Measurements from ENCODE around the gene CPN1. TPM values are rescaled to one million over a fixed set of nuclear protein-coding genes. Genes with fewer than 3 reads are reported as not detected.
"Not testable (repeated sequence)": the region's sequence is repeated elsewhere in the genome, so short reads cannot be mapped to it uniquely, and the experiment has no call there.

CPN1 gene
- total and polyA plus RNA-seq, 2 donors: 0.02 TPM; not detected in 1

DNA sequence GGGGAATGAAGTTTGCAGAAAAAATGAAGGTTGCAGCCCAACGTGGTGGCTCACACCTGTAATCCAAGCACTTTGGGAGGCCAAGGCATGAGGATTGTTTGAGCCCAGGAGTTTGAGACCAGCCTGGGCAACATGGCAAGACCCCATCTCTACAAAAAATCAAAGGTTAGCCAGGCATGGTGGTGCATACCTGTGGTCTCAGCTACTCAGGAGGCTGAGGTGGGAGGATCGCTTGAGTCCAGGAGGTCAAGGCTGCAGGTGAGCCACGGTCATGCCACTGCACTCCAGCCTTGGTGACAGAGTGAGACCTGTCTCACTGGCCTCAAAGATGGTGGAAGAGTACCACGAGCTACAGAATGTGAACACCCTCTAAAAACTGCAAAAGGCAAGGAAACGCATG is 5.0 kb upstream of the CPN1 start:
- not testable (repeated sequence) for H3K4me1 ChIP-seq (ENCODE audit: control insufficient read depth in 2 of 2, insufficient read depth in 2 of 2, low read length in 2 of 2); DNase-seq (ENCODE audit: low read depth in 6 of 9, low spot score in 9 of 9); H3K27ac ChIP-seq (ENCODE audit: low read depth in 1 of 2, low read length in 1 of 2); H3K36me3 ChIP-seq (ENCODE audit: control insufficient read depth in 2 of 2, insufficient read depth in 2 of 2, low read length in 1 of 2); H3K4me3 ChIP-seq (ENCODE audit: low read length in 2 of 2); H3K9me3 ChIP-seq (ENCODE audit: control insufficient read depth in 2 of 2, insufficient read depth in 1 of 2, low read length in 1 of 2); H3K27me3 ChIP-seq (ENCODE audit: control insufficient read depth in 2 of 2, insufficient read depth in 1 of 2, low read length in 1 of 2)
- WGBS: 92% methylated on average over 5 of the region's 5 CpGs

DNA sequence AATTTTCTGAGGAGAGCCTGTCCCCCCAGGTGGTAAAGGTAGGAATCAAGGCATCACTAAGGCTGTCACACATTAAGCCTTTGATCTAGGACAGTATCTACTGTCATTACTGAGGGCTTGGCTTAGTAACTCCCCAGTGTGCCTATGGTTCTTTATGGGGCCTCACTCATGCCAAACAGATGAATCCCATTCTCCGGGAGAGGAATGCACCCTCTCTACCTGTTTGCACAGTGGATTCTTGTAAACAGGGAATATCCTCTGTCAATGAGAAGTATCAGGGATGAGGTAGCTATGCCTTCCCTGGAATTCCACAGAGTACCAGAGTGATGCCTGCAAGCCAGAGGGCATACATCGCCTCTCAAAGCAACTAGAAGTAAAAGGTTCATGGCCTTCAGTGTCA is 3.9 kb upstream of the CPN1 start:
- WGBS: 47% methylated on average over 2 of the region's 2 CpGs
- H3K4me3 ChIP-seq (ENCODE audit: low read length in 2 of 2): no peak overlapping the region
- no peaks in the 10 kb centered on the region for H3K36me3 ChIP-seq (ENCODE audit: control insufficient read depth in 2 of 2, insufficient read depth in 2 of 2, low read length in 1 of 2)
- no peak for DNase-seq (ENCODE audit: low read depth in 6 of 9, low spot score in 9 of 9)
- no peaks in the 10 kb centered on the region for H3K4me1 ChIP-seq (ENCODE audit: control insufficient read depth in 2 of 2, insufficient read depth in 2 of 2, low read length in 2 of 2)
- H3K27ac ChIP-seq (ENCODE audit: low read depth in 1 of 2, low read length in 1 of 2): no peak overlapping the region
- H3K27me3 ChIP-seq (ENCODE audit: control insufficient read depth in 2 of 2, insufficient read depth in 1 of 2, low read length in 1 of 2): peaks cover 0 to 6% of the 10 kb centered on the region in 2 donors
- no peaks in the 10 kb centered on the region for H3K9me3 ChIP-seq (ENCODE audit: control insufficient read depth in 2 of 2, insufficient read depth in 1 of 2, low read length in 1 of 2)

DNA sequence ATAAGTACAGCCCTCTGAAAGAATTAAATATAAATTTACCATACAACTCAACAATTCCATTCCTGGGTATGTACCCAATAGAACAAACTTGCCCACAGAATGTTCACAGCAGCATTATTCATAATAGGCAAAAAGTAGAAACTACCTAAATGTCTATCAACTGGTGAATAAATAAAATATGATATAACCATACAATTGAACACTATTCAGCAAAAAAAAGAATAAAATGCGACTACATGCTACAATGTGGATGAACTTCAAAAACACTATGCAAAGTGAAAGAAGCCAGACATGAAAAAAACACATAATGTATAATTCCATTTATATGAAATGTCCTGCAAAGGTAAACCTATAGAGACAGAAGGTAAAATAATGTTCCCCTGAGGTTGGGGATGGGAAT is 2.0 kb upstream of the CPN1 start:
- H3K27ac ChIP-seq (ENCODE audit: low read depth in 1 of 2, low read length in 1 of 2): no peak overlapping the region
- H3K9me3 ChIP-seq (ENCODE audit: control insufficient read depth in 2 of 2, insufficient read depth in 1 of 2, low read length in 1 of 2): no peaks in the 10 kb centered on the region
- no peaks in the 10 kb centered on the region for H3K4me1 ChIP-seq (ENCODE audit: control insufficient read depth in 2 of 2, insufficient read depth in 2 of 2, low read length in 2 of 2)
- 95% methylated on average over 1 of the region's 1 CpG for WGBS
- no peak overlapping the region for H3K4me3 ChIP-seq (ENCODE audit: low read length in 2 of 2)
- DNase-seq (ENCODE audit: low read depth in 6 of 9, low spot score in 9 of 9): no peak
- H3K36me3 ChIP-seq (ENCODE audit: control insufficient read depth in 2 of 2, insufficient read depth in 2 of 2, low read length in 1 of 2): no peaks in the 10 kb centered on the region
- peaks cover 0 to 6% of the 10 kb centered on the region in 2 donors for H3K27me3 ChIP-seq (ENCODE audit: control insufficient read depth in 2 of 2, insufficient read depth in 1 of 2, low read length in 1 of 2)

DNA sequence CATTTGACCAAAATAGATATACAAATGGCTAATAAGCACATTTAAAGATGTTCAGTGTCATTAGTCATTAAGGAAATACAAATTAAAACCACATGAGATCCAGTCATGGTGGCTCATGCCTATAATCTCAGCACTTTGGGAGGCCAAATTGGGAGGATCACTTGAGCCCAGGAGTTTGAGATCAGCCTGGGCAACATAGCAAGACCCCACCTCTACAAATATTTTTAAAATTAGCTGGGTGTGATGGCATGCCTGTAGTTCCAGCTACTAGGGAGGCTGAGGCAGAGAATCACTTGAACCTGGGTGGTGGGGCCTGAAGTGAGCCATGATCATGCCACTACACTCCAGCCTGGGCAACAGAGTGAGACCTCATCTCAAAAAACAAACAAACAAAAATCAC is 607 bp upstream of the CPN1 start:
- not testable (repeated sequence) for H3K27ac ChIP-seq (ENCODE audit: low read depth in 1 of 2, low read length in 1 of 2); H3K36me3 ChIP-seq (ENCODE audit: control insufficient read depth in 2 of 2, insufficient read depth in 2 of 2, low read length in 1 of 2); H3K4me1 ChIP-seq (ENCODE audit: control insufficient read depth in 2 of 2, insufficient read depth in 2 of 2, low read length in 2 of 2); DNase-seq (ENCODE audit: low read depth in 6 of 9, low spot score in 9 of 9); H3K9me3 ChIP-seq (ENCODE audit: control insufficient read depth in 2 of 2, insufficient read depth in 1 of 2, low read length in 1 of 2); H3K27me3 ChIP-seq (ENCODE audit: control insufficient read depth in 2 of 2, insufficient read depth in 1 of 2, low read length in 1 of 2); H3K4me3 ChIP-seq (ENCODE audit: low read length in 2 of 2)

DNA sequence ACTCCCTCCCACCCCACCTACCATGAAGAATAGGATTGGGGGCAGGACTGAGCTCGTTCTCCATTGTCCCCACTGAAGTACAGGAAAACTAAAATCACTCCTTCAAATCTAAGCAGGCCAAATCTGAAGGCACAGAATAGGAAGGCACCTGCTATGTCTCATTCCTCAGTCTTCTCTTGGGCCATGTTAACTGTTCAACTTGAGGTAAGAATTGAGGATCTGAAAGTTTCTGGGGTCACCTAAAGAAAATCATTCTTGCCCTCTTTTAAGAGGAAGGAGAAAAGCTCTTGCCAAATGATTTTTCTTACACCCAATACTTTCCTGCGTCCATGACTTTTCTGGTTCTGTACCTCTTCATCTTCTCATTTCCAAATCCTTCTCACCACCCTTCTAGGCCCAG is 4.9 kb downstream of the CPN1 start:
- H3K9me3 ChIP-seq (ENCODE audit: control insufficient read depth in 2 of 2, insufficient read depth in 1 of 2, low read length in 1 of 2): peaks cover 0 to 1% of the 10 kb centered on the region in 2 donors
- peaks cover 0 to 6% of the 10 kb centered on the region in 2 donors for H3K27me3 ChIP-seq (ENCODE audit: control insufficient read depth in 2 of 2, insufficient read depth in 1 of 2, low read length in 1 of 2)
- no peak overlapping the region for H3K4me3 ChIP-seq (ENCODE audit: low read length in 2 of 2)
- H3K27ac ChIP-seq (ENCODE audit: low read depth in 1 of 2, low read length in 1 of 2): no peak overlapping the region
- no peaks in the 10 kb centered on the region for H3K36me3 ChIP-seq (ENCODE audit: control insufficient read depth in 2 of 2, insufficient read depth in 2 of 2, low read length in 1 of 2)
- WGBS: 77% methylated on average over 2 of the region's 2 CpGs
- no peak for DNase-seq (ENCODE audit: low read depth in 6 of 9, low spot score in 9 of 9)
- no peaks in the 10 kb centered on the region for H3K4me1 ChIP-seq (ENCODE audit: control insufficient read depth in 2 of 2, insufficient read depth in 2 of 2, low read length in 2 of 2)

DNA sequence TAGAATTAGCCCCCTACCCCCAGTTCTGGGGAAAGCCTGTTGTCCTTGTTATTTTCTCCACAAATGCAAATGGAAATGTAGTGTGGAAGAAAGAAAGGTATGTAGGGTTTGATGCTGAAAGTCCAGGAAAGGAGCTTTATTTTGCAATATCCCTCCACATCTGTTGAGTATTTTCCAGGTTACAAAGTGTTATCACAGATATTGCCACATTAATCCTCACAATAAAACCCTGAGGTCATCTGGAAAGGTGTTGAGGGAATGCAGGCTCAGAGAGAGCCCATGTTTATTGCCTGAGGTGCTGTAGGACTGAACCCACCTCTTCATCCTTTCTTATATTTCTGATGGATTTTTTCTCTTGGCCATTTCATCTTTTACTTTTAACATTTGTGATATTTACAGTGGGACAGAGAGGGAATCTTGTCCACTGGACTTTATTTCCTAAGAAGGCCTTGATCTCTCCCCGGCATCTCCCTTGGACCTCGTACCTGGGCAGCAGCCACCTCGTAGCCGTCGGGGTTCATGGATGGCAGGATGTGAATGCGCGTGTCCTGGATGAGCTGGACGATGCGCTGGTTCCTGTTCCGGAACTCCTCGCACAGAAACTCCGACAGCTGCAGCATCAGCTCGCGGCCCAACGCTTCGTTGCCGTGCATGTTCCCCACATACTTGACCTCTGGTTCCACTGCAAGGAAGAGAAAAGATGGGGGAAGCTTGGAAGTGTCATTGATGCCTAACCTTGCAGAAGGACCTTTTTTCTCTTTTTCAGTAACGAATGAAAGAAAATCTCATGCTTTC is 6.0 kb downstream of the CPN1 start:
- no peak for DNase-seq (ENCODE audit: low read depth in 6 of 9, low spot score in 9 of 9)
- WGBS: 95% methylated on average over 18 of the region's 18 CpGs
- Histone ChIP-seq H3K4me3 (ENCODE audit: low read length in 2 of 2) (no peak overlapping the region), H3K4me1 (ENCODE audit: control insufficient read depth in 2 of 2, insufficient read depth in 2 of 2, low read length in 2 of 2) (no peaks in the 10 kb centered on the region), H3K9me3 (ENCODE audit: control insufficient read depth in 2 of 2, insufficient read depth in 1 of 2, low read length in 1 of 2) (peaks cover 0 to 1% of the 10 kb centered on the region in 2 donors), H3K27me3 (ENCODE audit: control insufficient read depth in 2 of 2, insufficient read depth in 1 of 2, low read length in 1 of 2) (no peaks in the 10 kb centered on the region), H3K36me3 (ENCODE audit: control insufficient read depth in 2 of 2, insufficient read depth in 2 of 2, low read length in 1 of 2) (no peaks in the 10 kb centered on the region), H3K27ac (ENCODE audit: low read depth in 1 of 2, low read length in 1 of 2) (no peak overlapping the region)

DNA sequence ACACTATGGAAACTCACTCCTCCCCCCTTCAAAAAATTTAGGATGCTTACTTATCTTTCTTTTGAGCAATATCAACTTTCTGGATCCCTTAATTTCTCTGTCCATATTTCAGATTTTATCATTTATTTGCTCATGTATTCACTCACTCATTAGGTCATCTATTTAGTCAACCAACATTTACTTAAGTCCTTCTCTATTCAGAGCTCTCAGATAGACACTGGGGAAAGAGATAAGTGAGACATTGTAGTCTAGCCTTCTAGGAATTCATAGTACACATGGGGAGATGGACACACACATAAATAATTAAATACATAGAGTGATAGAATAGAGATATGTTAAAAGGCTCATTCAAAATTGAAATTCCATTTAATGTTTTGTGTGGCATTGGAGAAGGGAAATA is 9.2 kb downstream of the CPN1 start:
- DNase-seq (ENCODE audit: low read depth in 6 of 9, low spot score in 9 of 9): no peak
- H3K36me3 ChIP-seq (ENCODE audit: control insufficient read depth in 2 of 2, insufficient read depth in 2 of 2, low read length in 1 of 2): no peaks in the 10 kb centered on the region
- H3K27me3 ChIP-seq (ENCODE audit: control insufficient read depth in 2 of 2, insufficient read depth in 1 of 2, low read length in 1 of 2): no peaks in the 10 kb centered on the region
- H3K4me1 ChIP-seq (ENCODE audit: control insufficient read depth in 2 of 2, insufficient read depth in 2 of 2, low read length in 2 of 2): no peaks in the 10 kb centered on the region
- no peak overlapping the region for H3K4me3 ChIP-seq (ENCODE audit: low read length in 2 of 2)
- no peak overlapping the region for H3K27ac ChIP-seq (ENCODE audit: low read depth in 1 of 2, low read length in 1 of 2)
- H3K9me3 ChIP-seq (ENCODE audit: control insufficient read depth in 2 of 2, insufficient read depth in 1 of 2, low read length in 1 of 2): peaks cover 0 to 1% of the 10 kb centered on the region in 2 donors

DNA sequence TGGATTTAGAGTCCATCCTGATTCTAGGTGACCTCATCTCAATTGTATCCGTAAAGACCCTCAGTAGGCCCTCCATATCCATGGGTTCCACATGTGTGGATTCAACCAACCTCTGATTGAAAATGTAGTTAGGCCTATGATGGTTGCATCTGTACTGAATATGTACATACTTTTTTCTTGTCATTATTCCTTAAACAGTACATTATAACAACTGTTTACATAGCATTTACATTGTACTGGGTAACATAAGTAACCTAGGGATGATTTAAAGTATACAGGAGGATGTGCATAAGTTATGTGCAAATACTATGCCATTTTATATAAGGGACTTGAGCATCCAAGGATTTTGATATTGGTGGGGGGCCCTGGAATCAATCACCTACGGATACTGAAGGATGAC is 10.1 kb downstream of the CPN1 start:
- WGBS: 96% methylated on average over 2 of the region's 2 CpGs
- peaks cover 0 to 1% of the 10 kb centered on the region in 2 donors for H3K9me3 ChIP-seq (ENCODE audit: control insufficient read depth in 2 of 2, insufficient read depth in 1 of 2, low read length in 1 of 2)
- no peak overlapping the region for H3K4me3 ChIP-seq (ENCODE audit: low read length in 2 of 2)
- no peaks in the 10 kb centered on the region for H3K36me3 ChIP-seq (ENCODE audit: control insufficient read depth in 2 of 2, insufficient read depth in 2 of 2, low read length in 1 of 2)
- DNase-seq (ENCODE audit: low read depth in 6 of 9, low spot score in 9 of 9): no peak
- no peaks in the 10 kb centered on the region for H3K4me1 ChIP-seq (ENCODE audit: control insufficient read depth in 2 of 2, insufficient read depth in 2 of 2, low read length in 2 of 2)
- peaks cover 0 to 2% of the 10 kb centered on the region in 2 donors for H3K27me3 ChIP-seq (ENCODE audit: control insufficient read depth in 2 of 2, insufficient read depth in 1 of 2, low read length in 1 of 2)
- no peak overlapping the region for H3K27ac ChIP-seq (ENCODE audit: low read depth in 1 of 2, low read length in 1 of 2)

DNA sequence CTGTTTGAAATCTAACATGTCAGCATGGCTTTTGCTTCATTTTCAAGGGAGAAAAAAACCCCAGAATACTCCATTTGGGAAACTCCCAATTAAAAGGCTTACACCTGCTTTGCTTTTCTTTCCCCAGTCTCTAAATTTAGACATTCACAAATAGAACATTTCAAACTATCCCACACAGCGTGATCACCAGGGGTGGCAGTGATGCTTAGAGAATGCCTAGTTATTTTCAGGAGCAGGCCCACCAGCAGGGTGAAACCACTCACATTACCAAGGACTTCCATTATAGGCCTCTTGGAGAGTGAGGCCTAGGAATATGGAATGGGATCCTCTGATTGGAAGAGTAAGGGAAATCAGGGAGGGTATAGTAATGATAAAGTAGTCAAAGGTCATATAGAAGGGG is 14.2 kb downstream of the CPN1 start:
- peaks cover 0 to 12% of the 10 kb centered on the region in 2 donors for H3K27me3 ChIP-seq (ENCODE audit: control insufficient read depth in 2 of 2, insufficient read depth in 1 of 2, low read length in 1 of 2)
- H3K4me1 ChIP-seq (ENCODE audit: control insufficient read depth in 2 of 2, insufficient read depth in 2 of 2, low read length in 2 of 2): no peaks in the 10 kb centered on the region
- H3K36me3 ChIP-seq (ENCODE audit: control insufficient read depth in 2 of 2, insufficient read depth in 2 of 2, low read length in 1 of 2): no peaks in the 10 kb centered on the region
- H3K27ac ChIP-seq (ENCODE audit: low read depth in 1 of 2, low read length in 1 of 2): no peak overlapping the region
- H3K9me3 ChIP-seq (ENCODE audit: control insufficient read depth in 2 of 2, insufficient read depth in 1 of 2, low read length in 1 of 2): no peaks in the 10 kb centered on the region
- 94% methylated on average over 1 of the region's 1 CpG for WGBS
- H3K4me3 ChIP-seq (ENCODE audit: low read length in 2 of 2): no peak overlapping the region
- DNase-seq (ENCODE audit: low read depth in 6 of 9, low spot score in 9 of 9): no peak

Measured in thymus (tissue), 11 donors.